ENCODE data around the gene BRAP.
"Not testable (repeated sequence)": the region's sequence is repeated elsewhere in the genome, so short reads cannot be mapped to it uniquely, and the experiment has no call there.

The BRAP gene

DNA sequence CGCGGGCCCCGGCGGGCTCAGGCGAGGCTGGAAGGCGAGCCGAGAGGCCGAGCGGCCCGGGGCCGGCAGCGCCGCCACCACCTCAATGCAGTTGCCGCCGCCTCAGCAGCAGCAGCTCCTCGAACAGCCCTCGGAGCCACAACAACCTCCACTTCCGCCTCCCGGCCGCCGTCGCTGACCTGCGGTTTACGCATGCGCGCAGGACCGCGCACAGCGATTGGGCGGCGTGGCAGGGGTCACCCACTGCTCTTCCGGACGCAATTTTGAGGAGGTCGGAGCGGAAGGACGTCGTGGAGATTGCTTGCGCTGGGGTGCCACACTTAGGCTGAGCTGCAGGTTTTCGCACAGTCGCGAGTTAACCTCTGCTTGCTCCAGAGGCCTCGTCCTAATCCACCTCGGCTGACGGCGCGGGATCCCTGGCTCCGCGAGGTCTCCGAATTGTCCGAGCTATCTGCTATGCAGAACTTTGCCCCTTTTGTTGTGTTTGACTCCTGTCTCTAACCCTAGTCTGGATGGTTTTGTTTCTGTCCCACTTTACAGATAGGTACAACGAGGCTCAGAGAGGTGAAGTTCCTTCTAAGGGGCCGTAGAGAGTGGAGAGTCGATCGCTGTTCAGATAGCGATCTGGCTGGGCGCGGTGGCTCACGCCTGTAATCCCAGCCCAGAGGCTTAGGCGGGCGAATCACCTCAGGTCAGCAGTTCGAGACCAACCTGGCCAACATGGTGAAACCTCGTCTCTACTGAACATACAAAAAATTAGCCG is at the start of gene BRAP, which contains the start of gene ACAD10:
Gene BRAP, minus strand, starts transcription at position 146 of the 763 bp plus-strand sequence. CDS start 164 bp downstream, outside the sequence.
Gene ACAD10, plus strand, starts transcription at position 243 of the 763 bp plus-strand sequence. CDS start 6,657 bp downstream, outside the sequence.
- peak; percentile 98 for DNase-seq

GRCh38 chr12:111733340-111733915 is 47.7 kb upstream of the BRAP start:
- DNase-seq: no peak

DNA sequence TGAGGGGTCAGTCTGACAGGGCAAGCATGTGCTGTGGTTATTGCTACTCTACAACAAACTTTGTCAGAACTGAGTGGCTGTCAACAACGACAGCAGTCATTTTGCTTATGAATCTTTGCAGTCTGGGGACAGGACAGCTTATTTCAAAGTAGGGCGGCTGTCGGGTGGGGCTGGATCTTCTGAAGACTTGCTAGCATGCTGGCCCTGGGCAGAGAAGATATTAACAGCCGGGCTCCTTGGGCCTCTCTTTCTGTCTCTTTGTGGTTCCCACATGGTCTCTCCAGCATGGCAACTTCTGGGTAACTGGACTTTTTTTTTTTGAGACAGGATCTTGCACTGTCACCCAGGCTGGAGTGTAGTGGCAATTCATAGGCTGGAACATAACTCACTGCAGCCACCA is 47.0 kb upstream of the BRAP start:
- DNase-seq: no peak

DNA sequence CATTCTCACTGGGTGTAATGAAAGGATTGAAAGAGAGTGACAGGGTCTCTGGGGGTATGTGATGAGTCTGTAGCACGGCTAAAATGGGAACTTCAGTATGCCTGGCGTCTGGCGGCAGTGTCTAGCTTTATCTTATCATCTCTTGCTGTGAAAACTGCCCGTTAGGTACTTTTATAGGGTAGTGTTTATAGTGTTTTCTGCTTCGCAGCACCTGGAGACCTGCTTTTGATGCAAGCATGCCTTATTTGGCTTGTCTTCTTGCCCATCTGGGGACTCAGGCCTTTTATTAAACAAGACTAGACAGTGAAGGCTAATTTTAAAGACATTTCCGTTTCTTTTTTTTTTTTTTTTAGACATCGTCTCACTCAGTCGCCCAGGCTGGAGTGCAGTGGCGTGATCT is 44.7 kb upstream of the BRAP start:
- DNase-seq: no peak

GRCh38 chr12:111728795-111729194 is 43.0 kb upstream of the BRAP start:
- DNase-seq: no peak

- not testable (repeated sequence) for DNase-seq
Observed at GRCh38 chr12:111723646-111724360, 38.0 kb upstream of the BRAP start.

GRCh38 chr12:111720457-111720856 is 34.7 kb upstream of the BRAP start:
- DNase-seq: no peak

DNA sequence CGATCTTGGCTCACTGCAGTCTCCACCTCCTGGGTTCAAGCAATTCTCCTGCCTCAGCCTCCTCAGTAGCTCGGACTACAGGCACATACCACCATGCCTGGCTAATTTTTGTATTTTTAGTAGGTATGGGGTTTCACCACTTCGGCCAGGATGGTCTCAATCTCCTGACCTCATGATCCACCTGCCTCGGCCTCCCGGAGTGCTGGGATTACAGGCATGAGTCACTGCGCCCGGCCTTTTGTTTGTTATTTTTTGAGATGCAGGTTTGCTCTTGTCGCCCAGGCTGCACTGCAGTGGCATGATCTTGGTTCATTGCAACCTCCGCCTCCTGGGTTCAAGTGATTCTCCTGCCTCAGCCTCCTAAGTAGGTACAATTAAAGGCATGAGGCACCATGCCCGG is 33.6 kb upstream of the BRAP start:
- DNase-seq: not testable (repeated sequence)

- no peak for DNase-seq
Observed at GRCh38 chr12:111715279-111715678, 29.5 kb upstream of the BRAP start.

GRCh38 chr12:111706145-111706544 is 20.4 kb upstream of the BRAP start:
- no peak for DNase-seq

DNA sequence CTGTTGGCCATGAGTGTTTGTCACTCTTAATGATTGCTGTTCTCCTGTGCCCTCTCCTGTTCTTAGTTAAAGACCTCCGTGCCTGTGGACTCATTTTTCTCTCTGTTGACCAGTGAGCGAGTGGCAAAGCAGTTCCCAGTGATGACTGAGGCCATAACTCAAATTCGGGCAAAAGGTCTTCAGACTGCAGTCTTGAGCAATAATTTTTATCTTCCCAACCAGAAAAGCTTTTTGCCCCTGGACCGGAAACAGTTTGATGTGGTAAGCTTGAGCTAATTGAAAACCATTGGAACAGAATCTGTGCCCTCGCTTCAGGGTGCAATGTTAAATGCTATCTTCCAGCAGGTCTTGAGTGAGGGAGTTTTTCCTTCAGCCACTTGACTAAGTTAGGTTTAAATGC is 19.9 kb upstream of the BRAP start:
- DNase-seq: no peak

GRCh38 chr12:111699962-111700361 is 14.2 kb upstream of the BRAP start:
- DNase-seq: no peak

- DNase-seq: no peak
Observed at GRCh38 chr12:111693818-111694217, 8.1 kb upstream of the BRAP start.

GRCh38 chr12:111692575-111693210 is 6.9 kb upstream of the BRAP start:
- no peak for DNase-seq

DNA sequence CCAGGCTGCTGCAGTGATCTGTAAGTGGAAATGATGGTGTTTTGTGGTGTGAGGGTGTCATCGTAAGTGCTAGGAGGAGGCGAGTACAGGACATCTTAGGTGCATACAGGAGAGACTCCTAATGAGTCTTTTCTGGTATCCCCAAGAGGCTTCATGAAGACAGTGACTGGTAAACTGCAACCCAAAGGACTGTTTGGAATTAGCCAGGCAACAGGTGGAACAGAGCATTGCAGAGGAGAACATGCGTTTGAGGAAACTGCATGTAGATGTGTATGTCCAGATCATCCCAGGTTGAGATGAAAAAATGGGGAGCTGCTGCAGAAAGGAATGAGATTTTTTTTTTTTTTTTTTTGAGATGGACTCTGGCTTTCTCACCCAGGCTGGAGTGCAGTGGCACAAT is 5.5 kb upstream of the BRAP start:
- no peak for DNase-seq

DNA sequence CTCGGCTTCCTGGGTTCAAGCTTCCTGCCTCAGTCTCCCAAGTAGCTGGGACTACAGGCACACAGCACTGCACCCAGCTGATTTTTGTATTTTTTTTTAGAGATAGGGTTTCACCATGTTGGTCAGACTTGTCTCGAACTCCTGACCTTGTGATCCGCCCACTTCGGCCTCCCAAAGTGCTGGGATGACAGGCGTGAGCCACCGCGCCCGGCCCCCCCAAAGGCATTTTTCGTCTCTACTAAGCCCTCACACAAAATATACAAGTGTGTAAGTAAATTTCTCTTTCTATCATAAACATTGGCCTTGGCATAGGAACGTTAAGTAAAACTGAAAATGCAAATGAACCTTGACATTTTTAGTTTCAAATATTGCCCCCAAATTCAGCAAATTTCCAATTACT is 2.2 kb upstream of the BRAP start:
- no peak for DNase-seq

DNA sequence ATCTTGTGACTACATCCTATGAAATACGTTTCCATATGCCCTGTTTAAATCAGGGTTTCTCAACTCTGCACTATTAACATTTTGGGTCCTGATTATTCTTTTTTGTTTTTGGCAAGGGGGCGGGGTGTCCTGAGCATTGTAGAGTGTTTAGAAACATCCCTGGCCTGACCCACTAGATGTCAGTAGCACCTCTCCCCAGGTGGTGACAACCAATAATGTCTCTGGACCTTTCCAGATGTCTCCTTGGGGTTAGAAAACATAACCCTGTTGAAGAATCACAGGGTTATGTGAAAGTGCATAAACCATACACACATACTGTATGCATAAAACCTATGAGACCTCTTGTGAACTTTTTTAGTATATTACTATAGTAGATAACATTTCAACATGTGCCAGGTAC is 1.5 kb upstream of the BRAP start:
- DNase-seq: no peak

DNA sequence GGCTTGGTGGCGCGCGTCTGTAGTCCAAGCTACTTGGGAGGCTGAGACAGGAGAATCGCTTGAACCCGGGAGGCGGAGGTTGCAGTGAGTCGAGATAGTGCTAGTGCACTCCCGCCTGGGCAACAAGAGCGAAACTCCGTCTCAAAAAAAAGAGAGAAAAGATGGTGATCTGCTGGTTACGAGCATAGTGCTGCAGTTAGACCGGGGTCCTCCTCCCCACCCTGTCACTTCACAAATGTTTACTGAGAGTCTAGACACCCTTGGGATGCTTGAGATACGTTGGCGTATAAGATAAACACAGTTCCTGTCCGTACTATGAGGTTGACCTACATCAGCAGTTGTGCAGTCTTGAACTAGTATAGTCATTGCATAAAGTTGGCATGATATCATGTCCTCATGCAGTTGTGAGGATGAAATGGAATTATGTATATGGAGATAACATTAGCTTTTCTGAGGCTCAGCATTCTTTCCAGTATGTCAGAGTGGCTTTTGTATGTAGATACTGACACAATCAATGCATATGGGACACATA is 884 bp upstream of the BRAP start:
- DNase-seq: no peak

GRCh38 chr12:111685322-111685810 is 390 bp downstream of the BRAP start:
- no peak for DNase-seq

- not testable (repeated sequence) for DNase-seq
Observed at GRCh38 chr12:111684485-111685198, 1.1 kb downstream of the BRAP start.

DNA sequence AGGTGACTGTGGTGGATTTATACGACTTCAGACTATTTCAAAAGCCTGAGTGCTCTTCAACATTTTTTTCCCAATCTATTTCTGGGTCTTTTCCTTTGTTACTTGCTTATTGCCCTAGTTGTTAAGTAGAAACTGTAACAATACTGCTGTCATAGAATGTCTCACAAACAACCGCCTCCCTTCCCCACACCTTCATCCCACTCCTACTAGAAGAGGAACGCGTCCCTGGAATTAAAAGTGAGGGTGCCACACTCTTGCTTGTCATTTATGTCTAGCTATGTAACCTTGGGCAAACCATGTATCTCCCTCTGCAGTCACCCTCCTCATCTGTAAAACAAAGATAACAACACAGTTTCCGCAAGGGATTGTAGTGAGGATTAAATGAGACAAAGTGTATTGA is 8.6 kb downstream of the BRAP start:
- no peak for DNase-seq

DNA sequence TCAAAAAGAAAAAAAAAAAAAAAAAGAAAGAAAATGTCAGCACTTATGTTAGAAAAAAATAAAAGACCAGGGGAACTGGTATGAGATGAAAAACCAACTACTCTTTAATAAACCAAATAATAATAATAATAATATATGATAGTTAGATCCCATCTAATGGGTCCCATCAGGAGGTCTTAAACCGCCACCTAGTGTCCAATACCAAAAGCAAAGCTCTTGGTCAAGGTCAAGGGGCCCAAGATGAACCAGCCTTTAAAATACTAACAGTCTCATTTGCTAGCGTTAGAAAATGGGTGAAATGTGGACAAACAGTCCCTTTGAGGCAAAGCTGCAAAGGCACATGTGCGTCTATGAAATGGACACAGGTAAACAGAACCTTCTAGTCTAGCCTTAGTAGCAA is 12.3 kb downstream of the BRAP start:
- DNase-seq: no peak
